Stimulated activated effector memory CD8-positive, alpha-beta T cell treated with anti-CD3 and anti-CD28 coated beads, Interleukin-12 subunit alpha, Interleukin-12 subunit beta, amount 100 ng/mL, for 72 hours (primary cell): ENCODE measurements around the gene TTC7B.
"Not testable (repeated sequence)": the region's sequence is repeated elsewhere in the genome, so short reads cannot be mapped to it uniquely, and the experiment has no call there.

Experiments
- ATAC-seq: fragments of 150-1000 bp; cut with Tn5 transposase; 2 replicates; pipeline ENCODE4 v1.10.0; 2021
- DNase-seq, 2 donors: peaks; one replicate each; pipeline ENCODE4 v3.0.0; 2021 to 2022; ENCODE audit warnings: low spot score in 2 of 2
- H3K27ac Mint-ChIP-seq: one replicate; pipeline ENCODE4 v1.8.0; 2022; ENCODE audit warnings: mild to moderate bottlenecking, mixed read lengths
- H3K36me3 Mint-ChIP-seq: one replicate; pipeline ENCODE4 v1.8.0; 2022; ENCODE audit warnings: mild to moderate bottlenecking, mixed read lengths
- H3K4me1 Mint-ChIP-seq: one replicate; pipeline ENCODE4 v1.8.0; 2022; ENCODE audit warnings: mixed read lengths
- H3K4me3 Mint-ChIP-seq: one replicate; pipeline ENCODE4 v1.8.0; 2022; ENCODE audit warnings: mild to moderate bottlenecking, mixed read lengths
- H3K9me3 Mint-ChIP-seq: one replicate; pipeline ENCODE4 v1.8.0; 2022; ENCODE audit warnings: mixed read lengths

TTC7B gene

DNA sequence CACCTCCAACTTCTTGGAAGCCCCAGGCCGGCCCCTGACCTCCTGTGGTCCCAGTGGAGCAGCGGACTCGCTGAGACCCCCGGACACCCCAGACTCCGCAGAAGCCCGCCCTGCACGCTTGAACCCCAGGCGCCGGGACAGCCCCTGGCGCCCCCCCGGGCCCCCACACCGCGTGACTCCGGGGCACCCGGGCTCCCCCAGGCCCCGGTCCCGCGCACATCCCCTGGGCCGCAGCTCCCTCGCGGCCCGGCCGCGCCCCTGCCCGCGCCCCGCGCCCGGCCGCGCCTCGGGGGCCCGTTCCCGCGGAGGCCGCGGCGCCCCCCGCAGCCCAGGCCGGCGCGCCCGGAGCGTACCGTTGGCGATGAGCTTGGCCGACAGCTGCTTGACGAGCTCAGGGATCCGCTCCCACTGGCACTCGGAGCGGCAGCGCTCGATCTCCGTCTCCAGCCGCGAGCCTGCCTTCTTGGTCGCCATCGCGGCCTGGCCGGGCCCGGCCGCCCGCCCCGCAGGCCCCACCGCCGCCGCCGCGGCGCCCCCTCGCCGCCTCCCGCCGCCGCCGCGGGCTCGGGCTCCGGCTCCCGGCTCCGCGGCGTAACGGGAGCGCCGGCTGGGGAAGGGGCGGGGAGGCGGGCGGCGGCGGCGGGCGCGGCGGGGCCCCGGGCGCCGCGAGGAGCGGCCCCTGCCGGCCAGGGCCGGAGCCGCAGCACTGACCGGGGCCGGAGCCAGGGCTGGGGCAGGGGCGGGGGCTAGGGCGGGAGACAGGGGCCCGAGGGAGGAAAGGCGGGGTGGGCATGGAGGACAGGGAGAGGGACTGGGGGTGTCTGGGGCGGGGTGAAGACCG lies at the start of gene TTC7B:
Gene TTC7B (minus strand): TSS at position 609 of the 841 bp plus-strand sequence. CDS start 135 bp downstream, at position 474.
- H3K4me1 Mint-ChIP-seq, result peaks cover 22% of the 10 kb centered on the region
- H3K4me3 Mint-ChIP-seq, result peak within 1 kb of the TSS; percentile 51
- DNase-seq (peak in 1 of 2 donors; percentile 62), ATAC-seq (peak; percentile 44)
- peak within 1 kb of the TSS; percentile 23 for H3K27ac Mint-ChIP-seq
- no peaks in the 10 kb centered on the region for H3K36me3 Mint-ChIP-seq
- H3K9me3 Mint-ChIP-seq, result no peaks in the 10 kb centered on the region

GRCh38 chr14:90864741-90865140 lies 48.5 kb upstream of the TTC7B start:
- Mint-ChIP-seq H3K27ac (peak overlapping the region; percentile 75), H3K9me3 (no peaks in the 10 kb centered on the region), H3K4me3 (no peak overlapping the region), H3K4me1 (no peaks in the 10 kb centered on the region), H3K36me3 (peaks cover 18% of the 10 kb centered on the region)
- DNase-seq, result peak in 1 of 2 donors; percentile 41
- ATAC-seq, result no peak

DNA sequence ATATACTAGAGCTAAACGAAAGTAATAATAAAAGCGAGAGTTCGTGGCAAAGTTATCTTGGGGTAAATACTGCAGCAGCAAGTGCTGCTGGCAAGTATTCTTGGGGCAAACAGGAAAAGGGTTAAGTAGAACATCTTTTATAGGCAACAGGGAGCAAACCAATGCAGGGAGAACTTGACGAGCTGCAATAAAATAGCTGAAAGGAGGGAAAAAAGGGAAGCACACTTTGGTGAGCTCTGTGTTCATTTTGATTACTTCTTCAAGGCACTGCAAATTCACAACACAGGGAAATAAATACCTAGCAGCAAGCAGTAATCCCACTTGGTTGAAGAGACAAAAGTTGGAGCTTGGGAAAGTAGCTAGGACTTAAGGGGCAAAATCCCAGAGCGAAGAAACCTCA lies 42.3 kb upstream of the TTC7B start:
- Mint-ChIP-seq H3K27ac (no peak overlapping the region), H3K9me3 (no peaks in the 10 kb centered on the region), H3K4me3 (no peak overlapping the region), H3K4me1 (peaks cover 6% of the 10 kb centered on the region), H3K36me3 (peaks cover 18% of the 10 kb centered on the region)
- ATAC-seq (no peak), DNase-seq (no peak)

GRCh38 chr14:90857866-90858265 lies 41.6 kb upstream of the TTC7B start:
- Mint-ChIP-seq H3K4me3 (no peak overlapping the region), H3K9me3 (no peaks in the 10 kb centered on the region), H3K4me1 (peaks cover 6% of the 10 kb centered on the region), H3K36me3 (peaks cover 18% of the 10 kb centered on the region), H3K27ac (no peak overlapping the region)
- DNase-seq, result peak in 1 of 2 donors; percentile 17
- ATAC-seq, result no peak

DNA sequence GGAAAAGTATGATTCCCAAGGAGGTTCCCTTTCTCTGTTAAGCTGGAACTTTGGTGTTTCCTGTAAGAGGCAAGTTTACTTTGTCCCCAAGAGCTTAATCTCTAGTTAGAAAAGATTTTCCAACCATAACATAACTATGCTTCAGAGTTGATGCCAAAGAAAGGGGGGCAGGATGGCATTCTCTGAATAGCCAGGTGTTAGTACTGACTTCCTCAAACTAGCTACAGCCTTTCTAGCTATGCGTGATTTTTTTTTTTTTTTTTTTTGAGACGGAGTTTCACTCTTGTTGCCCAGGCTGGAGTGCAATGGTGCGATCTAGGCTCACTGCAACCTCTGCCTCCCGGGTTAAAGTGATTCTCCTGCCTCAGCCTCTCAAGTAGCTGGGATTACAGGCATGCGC lies 39.9 kb upstream of the TTC7B start:
- H3K27ac Mint-ChIP-seq, DNase-seq, ATAC-seq, H3K9me3 Mint-ChIP-seq, H3K4me3 Mint-ChIP-seq, H3K4me1 Mint-ChIP-seq, H3K36me3 Mint-ChIP-seq: not testable (repeated sequence)

DNA sequence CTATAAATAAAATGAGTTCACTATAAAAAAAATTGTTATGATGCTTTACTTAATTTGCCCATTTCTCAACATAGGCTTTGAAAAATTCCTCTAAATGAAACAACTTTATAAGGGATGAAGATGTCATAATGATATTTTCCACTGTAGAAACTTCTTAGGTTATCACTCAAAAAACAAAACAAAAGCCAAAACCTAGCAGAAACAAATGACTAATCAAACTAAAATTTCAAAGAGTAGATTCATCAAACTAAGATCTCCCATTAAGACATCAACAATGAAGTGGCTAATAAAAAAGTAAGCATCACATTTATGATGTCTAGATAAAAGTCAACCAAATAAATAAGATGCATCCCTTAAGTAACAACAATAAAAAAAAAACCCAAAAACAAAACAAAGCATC lies 36.9 kb upstream of the TTC7B start:
- Mint-ChIP-seq H3K9me3 (no peaks in the 10 kb centered on the region), H3K4me1 (no peaks in the 10 kb centered on the region), H3K36me3 (peaks cover 6% of the 10 kb centered on the region), H3K4me3 (no peak overlapping the region), H3K27ac (no peak overlapping the region)
- DNase-seq, result no peak
- no peak for ATAC-seq

- peaks cover 6% of the 10 kb centered on the region for H3K36me3 Mint-ChIP-seq
- H3K4me3 Mint-ChIP-seq, result no peak overlapping the region
- H3K27ac Mint-ChIP-seq, result no peak overlapping the region
- DNase-seq (no peak), ATAC-seq (no peak)
- no peaks in the 10 kb centered on the region for H3K9me3 Mint-ChIP-seq
- no peaks in the 10 kb centered on the region for H3K4me1 Mint-ChIP-seq
Measured at GRCh38 chr14:90851327-90852036, 35.3 kb upstream of the TTC7B start.

DNA sequence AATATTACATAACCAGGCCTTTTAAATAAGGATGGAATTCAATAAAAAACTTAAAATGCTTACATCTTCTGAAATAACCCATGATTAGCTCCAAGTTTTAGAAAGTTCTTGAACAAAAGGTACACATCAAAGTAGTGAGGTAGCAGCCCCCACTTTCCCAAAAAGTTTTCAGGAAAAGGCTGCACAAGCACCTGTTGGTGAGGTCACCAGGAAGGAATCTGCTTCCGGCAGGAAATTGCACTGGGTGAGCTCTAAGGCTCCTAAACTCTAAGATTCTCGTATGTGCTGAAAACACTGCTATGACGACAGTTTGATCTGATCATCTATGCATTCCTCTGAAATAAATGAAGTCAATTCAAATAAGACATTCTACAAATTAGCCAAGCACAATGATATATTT lies 34.3 kb upstream of the TTC7B start:
- DNase-seq (no peak), ATAC-seq (no peak)
- Mint-ChIP-seq H3K27ac (no peak overlapping the region), H3K4me1 (no peaks in the 10 kb centered on the region), H3K9me3 (no peaks in the 10 kb centered on the region), H3K36me3 (peaks cover 6% of the 10 kb centered on the region), H3K4me3 (no peak overlapping the region)

DNA sequence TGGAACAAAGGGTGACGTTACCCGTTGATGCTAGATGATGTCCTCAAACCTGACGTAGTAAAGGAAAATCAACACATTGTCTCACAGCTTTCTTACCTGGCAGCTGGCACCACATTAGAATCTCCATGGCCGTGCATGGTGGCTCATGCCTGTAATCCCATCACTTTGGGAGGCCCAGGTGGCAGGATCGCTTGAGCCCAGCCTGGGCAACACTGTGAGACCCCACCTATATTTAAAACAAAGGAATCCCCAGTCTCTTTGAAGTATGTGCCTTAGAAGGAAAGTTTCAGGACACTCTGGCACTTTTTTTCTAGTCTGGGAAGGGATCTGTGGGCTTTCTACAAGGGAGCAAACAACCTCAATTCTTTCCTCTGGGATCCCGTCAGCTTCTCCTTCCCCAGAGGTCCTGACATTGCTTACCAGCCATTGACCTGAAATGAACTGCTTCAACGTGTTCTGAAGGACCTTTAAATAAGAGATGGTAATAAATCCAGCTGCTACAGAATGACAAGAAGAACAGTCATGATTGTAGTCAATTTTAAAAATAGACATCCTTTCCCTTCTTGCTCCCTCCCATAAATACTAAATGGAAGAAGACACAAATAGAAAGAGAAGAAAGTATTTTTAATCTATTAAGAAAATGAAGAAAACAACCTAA lies 33.7 kb upstream of the TTC7B start:
- ATAC-seq (no peak), DNase-seq (peak in 1 of 2 donors; percentile 33)
- no peaks in the 10 kb centered on the region for H3K4me1 Mint-ChIP-seq
- H3K4me3 Mint-ChIP-seq, result no peak overlapping the region
- no peak overlapping the region for H3K27ac Mint-ChIP-seq
- no peaks in the 10 kb centered on the region for H3K9me3 Mint-ChIP-seq
- peaks cover 6% of the 10 kb centered on the region for H3K36me3 Mint-ChIP-seq

GRCh38 chr14:90848944-90849731 lies 32.9 kb upstream of the TTC7B start:
- peak in 1 of 2 donors; percentile 32 for DNase-seq
- Mint-ChIP-seq H3K9me3 (no peaks in the 10 kb centered on the region), H3K36me3 (peaks cover 6% of the 10 kb centered on the region), H3K4me3 (no peak overlapping the region), H3K4me1 (no peaks in the 10 kb centered on the region), H3K27ac (no peak overlapping the region)
- ATAC-seq, result no peak

GRCh38 chr14:90846511-90846910 lies 30.3 kb upstream of the TTC7B start:
- peak; percentile 24 for ATAC-seq
- Mint-ChIP-seq H3K9me3 (no peaks in the 10 kb centered on the region), H3K4me3 (no peak overlapping the region), H3K36me3 (peaks cover 6% of the 10 kb centered on the region), H3K4me1 (peaks cover 6% of the 10 kb centered on the region), H3K27ac (no peak overlapping the region)
- DNase-seq, result no peak

DNA sequence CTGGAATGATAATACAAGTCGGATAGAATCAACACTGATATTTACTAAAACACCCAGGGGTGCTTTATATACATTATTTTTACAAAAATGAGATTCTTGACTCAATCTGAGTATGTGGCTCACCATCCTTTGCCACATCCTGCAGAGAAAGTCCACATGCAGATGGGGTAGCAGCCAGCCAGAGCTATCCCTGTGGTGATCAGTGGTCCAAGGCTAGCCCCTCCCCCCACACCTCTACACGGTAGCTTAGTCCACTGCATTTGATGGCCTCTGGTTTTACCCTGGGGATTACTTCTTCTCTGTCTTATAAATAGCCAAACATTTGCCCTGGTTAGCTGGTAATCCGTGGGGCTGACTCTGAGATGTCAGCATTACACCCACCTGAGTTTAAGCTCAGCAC lies 28.1 kb upstream of the TTC7B start:
- Mint-ChIP-seq H3K27ac (no peak overlapping the region), H3K9me3 (no peaks in the 10 kb centered on the region), H3K4me1 (peaks cover 6% of the 10 kb centered on the region), H3K4me3 (no peak overlapping the region), H3K36me3 (no peaks in the 10 kb centered on the region)
- ATAC-seq (no peak), DNase-seq (peak in 1 of 2 donors; percentile 46)

GRCh38 chr14:90842726-90843125 lies 26.5 kb upstream of the TTC7B start:
- ATAC-seq (peak; percentile 44), DNase-seq (peak in 1 of 2 donors; percentile 45)
- no peak overlapping the region for H3K27ac Mint-ChIP-seq
- H3K4me3 Mint-ChIP-seq, result no peak overlapping the region
- no peaks in the 10 kb centered on the region for H3K36me3 Mint-ChIP-seq
- H3K9me3 Mint-ChIP-seq, result no peaks in the 10 kb centered on the region
- peaks cover 6% of the 10 kb centered on the region for H3K4me1 Mint-ChIP-seq

- not testable (repeated sequence) for DNase-seq, H3K9me3 Mint-ChIP-seq, ATAC-seq, H3K27ac Mint-ChIP-seq, H3K36me3 Mint-ChIP-seq, H3K4me3 Mint-ChIP-seq
- peaks cover 17% of the 10 kb centered on the region for H3K4me1 Mint-ChIP-seq
Measured at GRCh38 chr14:90840667-90841066, 24.4 kb upstream of the TTC7B start.

DNA sequence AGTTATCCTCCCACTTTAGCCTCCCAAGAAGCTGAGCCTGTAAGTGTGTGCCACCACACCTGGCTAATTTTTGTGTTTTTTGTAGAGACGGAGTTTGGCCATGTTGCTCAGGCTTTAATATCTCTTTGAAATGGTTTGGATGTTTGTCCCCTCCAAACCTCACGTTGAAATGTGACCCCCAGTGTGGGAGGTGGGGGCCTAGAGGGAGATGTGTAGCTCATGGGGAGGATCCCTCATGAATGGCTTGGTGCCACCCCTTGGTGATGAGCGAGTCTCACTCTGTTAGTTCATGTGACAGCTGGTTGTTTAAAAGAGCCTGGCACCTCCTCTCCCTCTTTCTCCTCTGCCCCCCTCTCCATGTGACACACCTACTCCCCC lies 23.6 kb upstream of the TTC7B start:
- no peak for DNase-seq
- Mint-ChIP-seq H3K4me3 (no peak overlapping the region), H3K36me3 (no peaks in the 10 kb centered on the region), H3K9me3 (no peaks in the 10 kb centered on the region), H3K4me1 (peaks cover 18% of the 10 kb centered on the region), H3K27ac (no peak overlapping the region)
- no peak for ATAC-seq
